LoVo (cell line): ENCODE data around the gene GPD1L.
A peak's percentile ranks its signal among the peaks of the same experiment; 100 is the strongest.
"Not testable (repeated sequence)": the region's sequence is repeated elsewhere in the genome, so short reads cannot be mapped to it uniquely, and the experiment has no call there.

Experiments
- DNase-seq: peaks from one replicate; pipeline ENCODE4 v3.0.0-alpha.2; 2016; ENCODE audit warnings: low spot score

GPD1L gene

DNA sequence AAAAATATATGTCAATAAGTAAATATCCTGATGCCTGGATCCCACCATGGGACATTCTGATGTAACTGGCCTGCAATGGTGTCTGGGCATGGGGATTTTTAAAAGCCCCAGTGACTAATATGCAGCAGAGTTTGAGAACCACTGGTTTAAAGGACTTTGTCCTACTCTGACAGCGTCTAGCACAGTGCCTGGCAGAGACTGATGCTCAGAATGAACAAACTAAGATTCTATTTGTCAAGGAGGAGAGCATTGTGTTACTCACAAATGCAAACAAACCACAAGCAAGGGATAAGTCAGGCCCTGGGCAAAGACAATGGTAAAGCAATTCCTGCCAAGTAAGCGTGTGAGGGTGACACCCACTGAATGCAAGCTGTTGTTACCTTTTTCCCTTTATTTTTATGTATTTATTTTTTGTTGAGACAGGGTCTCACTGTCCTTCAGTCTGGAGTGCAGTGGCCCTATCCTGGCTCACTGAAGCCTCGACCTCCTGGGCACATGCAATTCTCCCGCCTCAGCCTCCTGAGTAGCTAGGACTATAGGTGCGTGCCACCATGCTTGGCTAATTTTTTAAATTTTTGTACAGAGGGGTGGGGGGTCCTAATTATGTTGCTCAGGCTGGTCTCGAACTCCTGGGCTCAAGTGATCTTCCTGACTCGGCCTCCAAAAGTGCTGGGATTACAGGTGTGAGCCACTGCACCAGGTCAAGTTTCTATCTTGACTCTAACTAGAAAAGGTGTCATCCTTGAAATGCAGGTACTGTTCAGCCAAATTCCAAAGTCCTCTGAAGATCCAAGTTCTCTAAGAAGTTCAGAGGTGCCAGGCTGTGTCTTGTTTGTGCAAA is 909 bp upstream of the GPD1L start:
- peak; percentile 53 for DNase-seq

DNA sequence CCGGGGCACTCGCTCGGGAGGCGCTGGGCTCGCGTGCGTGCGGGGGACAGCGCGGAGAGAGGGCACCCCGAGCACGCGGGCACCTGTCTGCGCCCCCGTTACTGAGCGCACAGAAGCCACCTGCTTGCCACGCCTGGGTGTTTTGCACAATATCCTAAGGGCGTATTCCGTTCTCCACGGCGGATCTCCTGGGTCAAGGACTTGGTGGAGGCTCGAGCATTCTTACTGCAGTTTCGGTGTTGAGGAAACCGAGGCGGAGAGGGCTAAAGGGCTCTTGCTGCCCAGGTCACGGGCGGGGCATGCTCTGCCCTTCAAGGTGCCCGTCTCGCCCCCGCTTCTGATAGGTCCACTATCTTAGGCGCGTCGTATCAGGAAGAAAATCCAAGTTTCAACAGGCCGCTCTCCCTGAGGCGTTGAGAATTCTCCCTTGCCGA is 526 bp downstream of the GPD1L start:
- DNase-seq: peak; percentile 70

GRCh38 chr3:32108224-32108623 is 1.8 kb downstream of the GPD1L start:
- DNase-seq: not testable (repeated sequence)

- no peak for DNase-seq
These were observed 2.8 kb downstream of the GPD1L start for GRCh38 chr3:32109256-32109655.

GRCh38 chr3:32110233-32110760 is 3.9 kb downstream of the GPD1L start:
- DNase-seq: no peak

DNA sequence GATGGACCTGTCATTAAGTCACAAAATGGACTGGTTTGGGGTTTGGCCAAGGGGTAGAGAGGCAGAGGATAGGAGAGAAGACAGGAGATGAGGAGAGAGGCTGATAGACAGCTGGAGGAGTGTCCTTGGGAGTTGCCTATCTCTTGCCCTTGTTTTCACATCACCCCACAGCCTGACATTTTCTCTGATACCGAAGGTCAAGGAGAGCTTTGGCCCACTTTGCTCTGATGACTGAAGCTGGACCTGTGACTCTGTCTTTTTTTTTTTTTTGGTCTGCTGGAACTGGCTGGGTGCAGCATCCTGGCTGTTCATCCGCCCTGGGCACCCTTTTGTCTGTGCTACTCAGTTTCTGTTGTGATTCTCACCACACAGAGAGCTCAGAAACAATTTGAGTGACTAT is 5.1 kb downstream of the GPD1L start:
- no peak for DNase-seq

DNA sequence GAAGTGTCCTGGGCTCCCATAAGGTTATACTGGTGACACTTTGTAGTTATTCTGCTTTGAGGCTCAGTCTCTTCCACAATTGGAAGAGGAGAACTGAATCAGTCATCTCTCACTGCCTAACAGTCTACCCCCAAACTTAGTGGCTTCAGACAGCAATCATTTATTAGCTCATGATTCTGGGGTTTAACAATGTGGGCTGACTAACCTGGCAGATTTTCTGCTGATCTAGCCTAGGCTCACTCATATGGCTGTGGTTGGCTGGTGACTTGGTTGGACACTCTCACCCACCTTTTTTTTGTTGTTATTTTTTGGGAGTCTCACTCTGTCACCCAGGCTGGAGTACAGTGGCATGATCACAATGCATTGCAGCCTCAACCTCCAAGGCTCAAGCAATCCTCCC is 7.1 kb downstream of the GPD1L start:
- DNase-seq: no peak

DNA sequence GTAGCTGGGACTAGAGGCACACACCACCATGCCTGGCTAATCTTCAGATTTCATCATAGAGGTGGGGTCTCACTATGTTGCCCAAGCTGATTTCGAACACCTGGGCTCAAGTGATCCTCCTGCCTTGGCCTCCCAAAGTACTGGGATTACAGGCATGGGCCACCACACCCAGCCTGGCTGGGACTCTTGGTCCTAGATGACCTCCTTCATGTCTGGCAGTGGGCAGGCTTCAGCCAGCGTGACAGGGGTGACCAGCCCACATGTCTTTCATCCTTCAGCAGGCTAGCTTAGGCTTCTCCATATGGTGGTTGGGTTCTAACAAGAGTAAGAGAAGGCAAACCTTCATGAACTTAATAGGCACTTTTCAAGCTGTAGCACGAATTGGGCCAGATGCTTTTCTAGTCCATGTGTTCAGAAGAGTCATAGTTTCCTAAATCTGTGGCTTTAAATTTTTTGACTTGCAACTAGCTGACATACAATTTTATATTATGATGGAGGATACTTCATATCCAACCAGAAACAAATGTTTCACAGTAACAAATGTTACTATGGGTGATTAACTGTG is 7.6 kb downstream of the GPD1L start:
- DNase-seq: no peak

DNA sequence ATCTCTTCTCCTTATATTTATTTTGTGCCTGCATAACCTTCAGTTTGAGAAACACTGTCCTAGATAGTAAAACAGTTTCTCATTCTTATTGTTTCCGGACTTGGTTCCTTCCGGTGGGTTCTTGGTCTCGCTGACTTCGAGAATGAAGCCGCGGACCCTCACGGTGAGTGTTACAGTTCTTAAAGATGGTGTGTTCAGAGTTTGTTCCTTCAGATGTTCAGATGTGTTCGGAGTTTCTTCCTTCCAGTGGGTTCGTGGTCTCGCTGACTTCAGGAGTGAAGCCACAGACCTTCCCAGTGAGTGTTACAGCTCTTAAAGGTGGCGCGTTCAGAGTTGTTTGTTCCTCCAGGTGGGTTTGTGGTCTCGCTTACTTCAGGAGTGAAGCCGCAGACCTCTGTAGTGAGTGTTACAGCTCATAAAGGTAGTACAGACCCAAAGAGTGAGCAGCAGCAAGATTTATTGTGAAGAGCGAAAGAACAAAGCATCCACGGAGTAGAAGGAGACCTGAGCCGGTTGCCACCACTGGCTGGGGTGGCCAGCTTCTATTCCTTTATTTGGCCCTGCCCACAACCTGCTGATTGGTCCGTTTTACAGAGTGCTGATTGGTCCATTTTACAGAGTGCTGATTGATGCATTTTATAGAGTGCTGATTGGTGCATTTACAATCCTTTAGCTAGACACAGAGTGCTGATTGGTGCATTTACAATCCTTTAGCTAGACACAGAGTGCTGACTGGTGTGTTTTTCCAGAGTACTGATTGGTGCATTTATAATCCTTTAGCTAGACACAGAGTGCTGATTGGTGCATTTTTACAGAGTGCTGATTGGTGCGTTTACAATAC is 8.3 kb downstream of the GPD1L start:
- not testable (repeated sequence) for DNase-seq

DNA sequence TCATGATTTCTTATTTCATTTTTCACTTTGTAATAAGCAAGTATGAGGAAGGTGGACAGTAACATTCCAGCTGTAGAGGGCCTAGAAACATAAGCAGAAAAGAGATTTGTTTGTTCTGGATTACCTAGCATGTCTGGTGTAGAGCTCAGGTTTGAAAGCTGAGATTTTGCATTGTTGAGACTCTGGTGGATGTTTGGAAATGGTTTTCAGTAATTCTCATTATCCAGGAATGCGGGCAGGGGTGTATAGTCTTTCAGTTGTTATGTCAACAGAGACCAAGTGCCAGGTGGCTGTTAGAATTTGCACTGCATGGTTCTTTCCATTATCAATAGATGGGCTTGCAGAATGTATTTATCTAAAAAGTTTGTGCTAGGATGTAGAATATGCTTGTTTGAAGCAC is 10.9 kb downstream of the GPD1L start:
- no peak for DNase-seq

DNA sequence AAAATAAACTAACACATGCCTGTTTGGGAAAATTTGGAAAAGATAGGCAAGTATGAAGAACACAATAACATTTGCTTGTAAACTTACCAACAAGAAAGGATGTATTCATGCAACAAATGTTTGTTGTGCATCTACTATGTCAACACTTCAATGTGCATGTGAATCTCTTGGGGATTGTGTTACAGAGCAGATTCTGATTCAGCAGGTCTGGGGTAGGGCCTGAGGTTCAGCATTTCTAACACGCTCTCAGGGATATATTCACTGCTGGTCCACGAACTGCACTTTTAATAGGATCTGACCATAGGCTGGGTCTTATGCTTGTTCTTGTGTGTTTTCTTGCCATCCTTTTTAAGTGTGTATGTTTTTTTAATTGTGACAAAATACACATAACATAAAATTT is 11.8 kb downstream of the GPD1L start:
- DNase-seq: no peak

- DNase-seq: no peak
These were observed 14.1 kb downstream of the GPD1L start for GRCh38 chr3:32120471-32120870.

- no peak for DNase-seq
These were observed 14.7 kb downstream of the GPD1L start for GRCh38 chr3:32121137-32121536.

DNA sequence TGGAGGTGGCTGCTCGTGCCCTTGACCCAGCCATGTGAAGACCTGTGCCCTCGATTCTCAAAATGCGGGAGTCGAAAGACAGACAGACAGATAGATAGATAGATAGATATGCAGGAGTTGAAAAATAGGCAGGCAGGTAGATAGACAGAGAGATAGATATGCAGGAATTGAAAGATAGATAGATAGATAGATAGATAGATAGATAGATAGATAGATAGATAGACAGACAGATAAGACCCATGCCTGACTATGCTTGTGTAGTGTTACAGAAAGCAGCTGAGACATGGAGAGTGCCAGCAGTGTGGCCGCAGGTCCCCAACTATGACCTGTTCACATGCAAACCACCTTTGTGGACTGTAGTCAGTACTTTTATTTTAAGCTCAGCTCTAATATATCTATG is 17.2 kb downstream of the GPD1L start:
- no peak for DNase-seq

DNA sequence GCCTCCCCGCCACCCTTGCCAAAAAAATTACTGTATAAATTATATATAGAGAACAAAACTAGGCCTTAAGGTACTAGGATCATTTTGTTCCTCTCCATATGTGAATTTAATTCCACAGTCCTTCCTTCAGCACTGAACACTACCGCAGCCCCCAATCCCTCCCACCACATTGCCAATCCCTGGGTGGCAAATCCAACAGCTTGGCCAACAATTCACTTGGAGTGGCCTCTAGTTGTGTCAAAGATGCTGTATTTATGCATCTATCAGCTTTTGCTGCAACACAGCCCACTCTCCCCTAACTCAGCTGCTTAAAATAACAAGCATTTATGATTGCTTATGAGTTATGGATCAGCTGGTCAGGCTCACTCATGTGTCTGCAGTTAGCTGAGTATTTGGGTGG is 18.6 kb downstream of the GPD1L start:
- DNase-seq: no peak

- DNase-seq: no peak
These were observed 20.0 kb downstream of the GPD1L start for GRCh38 chr3:32126305-32127015.

DNA sequence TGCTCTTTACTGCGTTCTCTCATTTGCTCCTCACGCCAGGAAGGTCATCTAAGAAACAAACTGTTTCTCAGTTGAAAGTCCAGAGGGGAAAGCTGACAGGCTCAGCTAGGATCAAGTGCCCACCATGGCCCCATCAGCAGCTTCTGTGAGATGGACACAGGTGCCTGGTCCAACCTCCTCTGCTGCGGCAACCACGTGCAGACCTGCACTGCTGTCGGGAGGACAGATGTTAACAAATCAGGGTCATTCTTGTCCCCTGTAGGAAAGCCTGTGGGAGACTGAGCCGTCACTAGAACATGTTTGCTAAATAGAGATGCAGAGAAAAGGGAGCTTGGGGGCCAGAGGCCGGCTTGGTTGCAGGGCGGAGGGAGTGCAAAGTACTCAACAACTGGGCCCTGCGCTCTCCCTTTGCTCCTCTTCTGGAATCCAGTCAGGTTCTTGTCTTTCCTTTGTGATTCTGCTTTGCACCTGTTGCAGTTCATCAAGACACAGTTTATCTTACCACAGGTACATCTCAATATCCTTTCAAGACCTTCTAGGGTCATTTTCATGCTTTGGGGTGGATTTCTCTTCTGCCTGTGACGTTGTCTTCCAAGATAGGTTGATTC is 20.9 kb downstream of the GPD1L start:
- DNase-seq: no peak

GRCh38 chr3:32128936-32129335 is 22.5 kb downstream of the GPD1L start:
- DNase-seq: no peak

DNA sequence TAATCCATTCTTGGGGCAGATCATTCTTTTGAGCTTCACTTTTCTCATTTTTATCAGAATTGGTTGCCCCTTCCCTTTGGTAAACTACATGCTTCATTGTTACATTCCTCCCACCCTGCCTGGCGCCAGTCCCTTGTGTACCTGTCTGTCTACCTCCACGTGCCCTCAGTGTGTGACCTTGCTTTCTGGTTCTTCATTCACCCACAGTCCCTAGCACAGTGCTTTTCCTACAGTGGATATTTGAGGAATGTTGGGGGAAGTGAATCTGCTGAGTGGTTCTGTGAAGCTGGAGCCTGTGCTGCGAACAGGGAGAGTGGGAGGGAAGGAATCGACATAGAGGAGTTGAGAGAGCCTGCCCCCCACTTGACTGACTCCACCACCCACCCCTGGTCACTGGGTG is 23.4 kb downstream of the GPD1L start:
- no peak for DNase-seq

- no peak for DNase-seq
These were observed 25.7 kb downstream of the GPD1L start for GRCh38 chr3:32132121-32132520.

GRCh38 chr3:32132706-32133105 is 26.3 kb downstream of the GPD1L start:
- DNase-seq: no peak

- DNase-seq: no peak
These were observed 30.3 kb downstream of the GPD1L start for GRCh38 chr3:32136703-32137102.
